Mesendoderm (in vitro differentiated cells): ENCODE results near the gene NKD1.

ENCODE experiments used
- DNase-seq: peaks from one replicate; pipeline ENCODE4 v3.0.0; 2013
- H2AK5ac ChIP-seq: 2 replicates; pipeline ENCODE4 v1.6.1; 2013; ENCODE audit warnings: low read length, inconsistent platforms
- H2BK120ac ChIP-seq: 2 replicates; pipeline ENCODE4 v1.6.1; 2013; ENCODE audit warnings: low read depth, mild to moderate bottlenecking, low read length, moderate library complexity, mixed read lengths
- H2BK15ac ChIP-seq: replicated peaks from 2 replicates; pipeline ENCODE4 v1.6.1; 2013; ENCODE audit warnings: low read depth, mild to moderate bottlenecking, moderate library complexity
- H2BK5ac ChIP-seq: 2 replicates; pipeline ENCODE4 v1.6.1; 2013; ENCODE audit warnings: low read length, inconsistent platforms
- H3K18ac ChIP-seq: 2 replicates; pipeline ENCODE4 v1.6.1; 2013; ENCODE audit warnings: mild to moderate bottlenecking, low read length, mixed read lengths
- H3K23ac ChIP-seq: one replicate; pipeline ENCODE4 v1.6.1; 2013; ENCODE audit warnings: low read length
- H3K27ac ChIP-seq: 2 replicates; pipeline ENCODE4 v1.5.1; 2013; ENCODE audit warnings: low read depth, mild to moderate bottlenecking, inconsistent platforms, low read length, moderate library complexity
- H3K27me3 ChIP-seq: 2 replicates; pipeline ENCODE4 v1.6.1; 2013; ENCODE audit warnings: low read length, control low read depth, mild to moderate bottlenecking, inconsistent platforms; ENCODE audit not compliant: insufficient read depth, poor library complexity
- H3K36me3 ChIP-seq: 2 replicates; pipeline ENCODE4 v1.6.1; 2013; ENCODE audit warnings: low read length, inconsistent platforms; ENCODE audit not compliant: control insufficient read depth, insufficient read depth
- H3K4ac ChIP-seq: one replicate; pipeline ENCODE4 v1.6.1; 2013; ENCODE audit warnings: low read depth, mild to moderate bottlenecking, low read length, moderate library complexity
- H3K4me1 ChIP-seq: 2 replicates; pipeline ENCODE4 v1.6.1; 2013; ENCODE audit warnings: low read depth, low read length, inconsistent platforms; ENCODE audit not compliant: control insufficient read depth
- H3K4me2 ChIP-seq: 2 replicates; pipeline ENCODE4 v1.6.1; 2013; ENCODE audit warnings: low read length
- H3K4me3 ChIP-seq: 2 replicates; pipeline ENCODE4 v1.5.1; 2013; ENCODE audit warnings: mild to moderate bottlenecking, low read length
- H3K56ac ChIP-seq: one replicate; pipeline ENCODE4 v1.6.1; 2013; ENCODE audit warnings: low read length
- H3K79me1 ChIP-seq: 2 replicates; pipeline ENCODE4 v1.6.1; 2013; ENCODE audit warnings: low read length, inconsistent platforms
- H3K79me2 ChIP-seq: 2 replicates; pipeline ENCODE4 v1.6.1; 2013; ENCODE audit warnings: mild to moderate bottlenecking, low read length; ENCODE audit not compliant: control insufficient read depth, insufficient read depth
- H3K9ac ChIP-seq: 2 replicates; pipeline ENCODE4 v1.6.1; 2013; ENCODE audit warnings: low read length, inconsistent platforms
- H4K5ac ChIP-seq: one replicate; pipeline ENCODE4 v1.6.1; 2013; ENCODE audit warnings: low read length
- H4K8ac ChIP-seq: one replicate; pipeline ENCODE4 v1.6.1; 2013; ENCODE audit warnings: low read depth, mild to moderate bottlenecking, control low read depth, low read length, moderate library complexity
- WGBS: extraction: QIAGEN DNeasy Blood & Tissue Kit; methylation state at CpG from one replicate; pipeline ENCODE4 v1.1.7; 2013; ENCODE audit warnings: low lambda C conversion rate, missing lambda C conversion rate; ENCODE audit not compliant: insufficient coverage; ENCODE audit errors: extremely low coverage; 5-methylcytosine and 5-hydroxymethylcytosine counted together

The NKD1 gene

DNA sequence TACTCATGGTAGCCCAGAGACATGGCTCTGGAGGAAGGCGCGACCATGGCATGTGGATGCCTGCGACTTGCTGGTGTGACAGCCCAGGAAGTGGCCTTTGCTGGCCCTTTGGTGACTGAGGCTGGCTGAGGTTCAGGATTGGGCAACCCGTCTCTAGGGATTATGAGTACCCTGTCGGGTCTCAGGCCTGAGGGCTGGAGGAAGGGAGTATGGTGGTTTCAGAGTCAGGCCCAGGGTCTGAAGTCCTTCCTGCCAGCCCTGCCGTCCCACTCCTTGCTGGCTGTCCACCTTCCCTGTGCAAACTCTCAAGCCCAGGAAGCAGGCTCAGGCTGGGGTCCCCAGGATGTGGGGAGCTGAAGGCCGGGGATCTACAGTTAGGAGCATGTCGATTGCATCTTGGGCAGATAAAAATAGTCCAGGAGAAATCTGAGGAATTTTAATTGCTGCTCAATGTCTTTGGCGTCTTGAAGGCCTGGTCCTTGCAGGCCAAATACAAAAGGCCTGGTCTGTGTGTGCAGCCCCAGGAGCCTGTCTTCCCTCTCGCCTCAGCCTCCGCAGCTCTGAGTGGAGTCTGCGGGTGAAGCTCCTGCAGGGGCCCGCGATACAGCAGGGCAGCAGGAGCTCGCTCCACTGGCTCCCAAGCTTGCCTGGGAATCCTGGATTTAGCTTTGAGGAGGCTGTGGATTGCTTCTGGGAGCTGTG, 52.5 kb downstream of the NKD1 start:
- no peak overlapping the region for H3K4me2 ChIP-seq
- no peak overlapping the region for H3K23ac ChIP-seq
- no peak overlapping the region for H3K4ac ChIP-seq
- H4K8ac ChIP-seq = no peak overlapping the region
- H2BK120ac ChIP-seq = no peak overlapping the region
- H3K27ac ChIP-seq = no peak overlapping the region
- H3K79me1 ChIP-seq = peaks cover 6% of the 10 kb centered on the region
- H2BK5ac ChIP-seq = no peak overlapping the region
- no peak overlapping the region for H4K5ac ChIP-seq
- no peak overlapping the region for H3K9ac ChIP-seq
- WGBS = no CpG with 5 or more reads among the region's 15 CpGs
- no peaks in the 10 kb centered on the region for H3K36me3 ChIP-seq
- no peak overlapping the region for H2AK5ac ChIP-seq
- H3K4me3 ChIP-seq = no peak overlapping the region
- H3K18ac ChIP-seq = no peak overlapping the region
- no peaks in the 10 kb centered on the region for H3K79me2 ChIP-seq
- H3K4me1 ChIP-seq = peaks cover 4% of the 10 kb centered on the region
- no peak overlapping the region for H2BK15ac ChIP-seq
- peak; percentile 28 for DNase-seq
- H3K27me3 ChIP-seq = no peaks in the 10 kb centered on the region
- H3K56ac ChIP-seq = peak overlapping the region; percentile 22

DNA sequence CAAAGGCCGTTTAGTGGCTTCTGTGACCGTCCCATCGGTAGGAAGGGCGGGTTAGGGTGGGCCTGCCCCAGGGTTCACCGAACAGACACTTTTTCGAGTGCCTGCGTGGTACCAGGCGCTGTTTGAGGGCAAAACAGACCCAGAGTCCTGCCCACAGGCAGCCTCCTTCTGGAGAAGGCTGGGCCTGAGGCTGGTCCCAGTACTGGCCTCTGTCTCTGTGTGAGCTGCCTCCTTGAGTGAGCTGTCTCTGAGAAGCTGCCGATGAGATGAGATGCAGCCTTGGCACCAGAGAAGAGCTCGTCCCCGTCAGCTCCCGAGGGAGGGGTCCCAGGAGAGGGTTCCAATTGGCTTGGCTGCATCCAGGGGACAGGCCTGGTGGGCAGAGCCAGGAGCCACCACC, 53.1 kb downstream of the NKD1 start:
- Histone ChIP-seq H3K9ac (no peak overlapping the region), H3K4me2 (no peak overlapping the region), H4K5ac (no peak overlapping the region), H3K4me3 (no peak overlapping the region), H4K8ac (no peak overlapping the region), H3K56ac (no peak overlapping the region), H3K27me3 (no peaks in the 10 kb centered on the region), H2BK120ac (no peak overlapping the region), H3K4ac (no peak overlapping the region), H3K36me3 (no peaks in the 10 kb centered on the region), H2BK15ac (no peak overlapping the region), H3K79me1 (peaks cover 6% of the 10 kb centered on the region), H3K27ac (no peak overlapping the region), H3K79me2 (no peaks in the 10 kb centered on the region), H2AK5ac (no peak overlapping the region), H3K4me1 (peaks cover 1% of the 10 kb centered on the region), H3K23ac (no peak overlapping the region), H2BK5ac (no peak overlapping the region), H3K18ac (no peak overlapping the region)
- no peak for DNase-seq
- WGBS = no CpG with 5 or more reads among the region's 12 CpGs

DNA sequence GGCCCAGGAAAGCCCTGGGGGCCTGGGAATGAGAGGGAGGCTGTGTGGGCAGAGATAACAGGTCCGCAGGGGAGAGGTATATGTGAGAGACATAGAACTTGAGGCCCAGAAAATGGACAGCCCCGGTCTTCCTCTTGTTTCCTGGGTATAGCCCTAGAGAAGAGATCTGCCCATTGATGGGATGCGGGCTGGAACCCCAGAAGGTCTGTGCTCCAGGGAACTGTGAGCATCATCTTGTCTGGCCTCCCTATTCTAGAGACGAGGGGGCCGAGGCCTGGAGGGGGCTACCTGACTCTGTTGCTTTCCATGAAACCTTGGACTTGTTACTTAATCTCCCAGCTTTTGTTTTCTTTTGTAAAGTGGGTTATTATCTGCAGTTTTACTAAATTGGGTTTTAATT, 53.9 kb downstream of the NKD1 start:
- Histone ChIP-seq H3K79me1 (peaks cover 4% of the 10 kb centered on the region), H3K27ac (no peak overlapping the region), H3K18ac (no peak overlapping the region), H4K8ac (no peak overlapping the region), H2BK120ac (no peak overlapping the region), H2BK15ac (no peak overlapping the region), H3K9ac (no peak overlapping the region), H3K56ac (no peak overlapping the region), H3K4ac (no peak overlapping the region), H3K23ac (no peak overlapping the region), H2BK5ac (no peak overlapping the region), H2AK5ac (no peak overlapping the region), H3K4me1 (no peaks in the 10 kb centered on the region), H3K4me2 (no peak overlapping the region), H4K5ac (no peak overlapping the region), H3K36me3 (no peaks in the 10 kb centered on the region), H3K4me3 (no peak overlapping the region), H3K79me2 (no peaks in the 10 kb centered on the region), H3K27me3 (no peaks in the 10 kb centered on the region)
- no peak for DNase-seq
- no CpG with 5 or more reads among the region's 5 CpGs for WGBS

DNA sequence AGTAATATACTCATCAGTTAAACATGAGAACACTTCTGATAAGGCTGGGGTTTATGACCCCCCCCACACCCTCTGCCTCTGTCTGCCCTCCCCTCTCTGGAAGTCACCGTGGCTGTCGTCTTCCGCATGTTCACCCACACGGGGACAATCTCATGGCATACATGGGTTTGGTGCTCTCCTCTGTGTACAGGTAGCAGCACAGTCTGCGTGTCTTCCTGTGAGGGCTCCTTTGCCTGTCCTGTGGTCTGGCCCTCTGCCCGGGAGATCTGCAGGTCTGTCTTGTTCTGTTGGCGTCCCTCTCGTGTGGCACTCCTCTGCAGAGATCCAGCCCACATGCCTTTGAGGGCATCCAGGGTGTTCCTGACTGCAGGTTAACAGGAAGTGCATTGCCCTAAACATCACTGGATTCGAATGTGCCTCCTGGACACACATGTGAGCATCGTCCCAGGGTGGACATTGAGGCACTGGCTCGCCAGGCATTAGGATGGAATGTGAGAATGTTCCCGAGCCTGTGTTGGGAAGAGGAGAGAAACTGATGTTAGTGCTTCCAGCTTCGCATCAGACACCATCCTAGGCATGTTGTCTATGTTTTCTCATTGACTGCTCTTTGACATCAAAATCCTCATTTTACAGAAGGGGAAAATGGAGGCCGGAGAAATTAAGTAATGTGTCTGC, 54.5 kb downstream of the NKD1 start:
- no peak overlapping the region for H3K23ac ChIP-seq
- no peak overlapping the region for H3K18ac ChIP-seq
- no peak overlapping the region for H4K8ac ChIP-seq
- H3K36me3 ChIP-seq = no peaks in the 10 kb centered on the region
- no peak overlapping the region for H3K56ac ChIP-seq
- no peak overlapping the region for H4K5ac ChIP-seq
- no CpG with 5 or more reads among the region's 14 CpGs for WGBS
- no peak overlapping the region for H3K4me2 ChIP-seq
- H2BK15ac ChIP-seq = no peak overlapping the region
- no peak overlapping the region for H3K27ac ChIP-seq
- no peak overlapping the region for H2BK5ac ChIP-seq
- H2AK5ac ChIP-seq = no peak overlapping the region
- no peak overlapping the region for H3K4me3 ChIP-seq
- no peak for DNase-seq
- H3K4ac ChIP-seq = no peak overlapping the region
- no peaks in the 10 kb centered on the region for H3K4me1 ChIP-seq
- H3K27me3 ChIP-seq = no peaks in the 10 kb centered on the region
- H3K79me1 ChIP-seq = peaks cover 4% of the 10 kb centered on the region
- H3K9ac ChIP-seq = no peak overlapping the region
- H3K79me2 ChIP-seq = no peaks in the 10 kb centered on the region
- no peak overlapping the region for H2BK120ac ChIP-seq

DNA sequence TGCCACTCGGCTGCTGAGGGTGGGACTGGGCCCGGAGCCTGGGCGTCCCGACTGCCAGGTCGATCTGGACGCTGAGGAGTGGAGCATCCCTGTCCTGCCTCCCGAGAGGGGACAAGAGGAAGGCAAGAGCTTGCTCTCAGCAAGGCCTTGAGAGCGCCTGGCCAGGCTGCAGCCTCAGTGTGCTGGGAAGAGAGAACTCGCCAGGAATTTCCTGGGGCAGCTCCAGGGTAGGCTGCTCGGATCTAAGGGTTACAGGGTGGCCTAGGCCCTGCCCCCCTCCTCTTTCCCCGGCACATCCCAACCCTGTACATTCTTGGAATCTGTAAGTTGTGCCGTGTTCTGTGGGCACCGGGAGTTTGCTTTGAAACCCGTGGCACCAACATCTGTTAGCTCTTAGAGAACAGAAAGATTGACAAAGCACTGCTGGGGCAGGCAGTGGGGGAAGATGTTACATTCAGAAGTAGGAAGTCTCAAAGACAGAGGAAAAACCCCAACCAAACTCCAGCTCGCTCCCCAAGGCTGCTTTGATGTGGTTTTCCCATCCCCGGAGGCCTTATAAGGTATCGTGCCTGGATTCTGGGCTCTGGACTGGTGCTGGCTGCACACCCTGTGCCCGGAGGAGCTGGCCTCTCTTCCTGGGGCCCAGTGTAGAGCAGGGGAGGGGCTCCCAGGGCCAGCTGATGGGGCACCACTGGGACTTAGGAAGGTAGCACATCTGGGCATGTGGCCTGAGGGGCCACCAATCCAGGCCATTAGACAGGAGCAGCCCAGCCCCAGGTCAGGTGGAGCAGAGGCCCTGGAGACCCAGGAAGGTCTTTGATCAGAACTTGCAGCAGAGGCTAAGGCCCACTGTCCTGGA, 55.2 kb downstream of the NKD1 start:
- Histone ChIP-seq H3K4me2 (no peak overlapping the region), H3K4me3 (no peak overlapping the region), H3K23ac (no peak overlapping the region), H3K79me1 (peaks cover 2% of the 10 kb centered on the region), H3K27me3 (no peaks in the 10 kb centered on the region), H3K18ac (no peak overlapping the region), H4K5ac (no peak overlapping the region), H2BK120ac (no peak overlapping the region), H3K27ac (no peak overlapping the region), H3K4me1 (no peaks in the 10 kb centered on the region), H3K9ac (no peak overlapping the region), H3K4ac (no peak overlapping the region), H2BK5ac (no peak overlapping the region), H2BK15ac (no peak overlapping the region), H3K79me2 (no peaks in the 10 kb centered on the region), H3K56ac (no peak overlapping the region), H2AK5ac (no peak overlapping the region), H3K36me3 (no peaks in the 10 kb centered on the region), H4K8ac (no peak overlapping the region)
- no CpG with 5 or more reads among the region's 18 CpGs for WGBS
- no peak for DNase-seq
